ENCODE data around the gene RBM43. TPM values are rescaled to one million over a fixed set of nuclear protein-coding genes. Genes with fewer than 3 reads are reported as not detected.
"Not testable (repeated sequence)": the region's sequence is repeated elsewhere in the genome, so short reads cannot be mapped to it uniquely, and the experiment has no call there.

The RBM43 gene
- total RNA-seq (10 to 100 TPM in 7 of 9 donors, 1 to 10 TPM in 2; 7.9 to 22.5 (median 12.4) TPM), polyA plus RNA-seq (10 to 100 TPM in 1 of 3 donors, 1 to 10 TPM in 2; 5.0 to 38.7 (median 5.7) TPM)
- long read RNA-seq, donor 1, full-length matches to known transcripts: 4 of 4 reads
- long read RNA-seq, donor 1, partial matches to known transcripts: 0 of 4 reads
- long read RNA-seq, donor 1, other reads (novel, unspliced or antisense): 0 of 4 reads
- long read RNA-seq, donor 2, full-length matches to known transcripts: 1 of 1 reads
- long read RNA-seq, donor 2, partial matches to known transcripts: 0 of 1 reads
- long read RNA-seq, donor 2, other reads (novel, unspliced or antisense): 0 of 1 reads
- long read RNA-seq, donor 3, full-length matches to known transcripts: 4 of 4 reads
- long read RNA-seq, donor 3, partial matches to known transcripts: 0 of 4 reads
- long read RNA-seq, donor 3, other reads (novel, unspliced or antisense): 0 of 4 reads
- long read RNA-seq, donor 4, full-length matches to known transcripts: 1 of 3 reads
- long read RNA-seq, donor 4, partial matches to known transcripts: 2 of 3 reads
- long read RNA-seq, donor 4, other reads (novel, unspliced or antisense): 0 of 3 reads
- long read RNA-seq, donor 5, full-length matches to known transcripts: 3 of 6 reads
- long read RNA-seq, donor 5, partial matches to known transcripts: 1 of 6 reads
- long read RNA-seq, donor 5, other reads (novel, unspliced or antisense): 2 of 6 reads
- long read RNA-seq, donor 6, full-length matches to known transcripts: 3 of 5 reads
- long read RNA-seq, donor 6, partial matches to known transcripts: 2 of 5 reads
- long read RNA-seq, donor 6, other reads (novel, unspliced or antisense): 0 of 5 reads
- long read RNA-seq, donor 7, full-length matches to known transcripts: 2 of 2 reads
- long read RNA-seq, donor 7, partial matches to known transcripts: 0 of 2 reads
- long read RNA-seq, donor 7, other reads (novel, unspliced or antisense): 0 of 2 reads
- long read RNA-seq, donor 8, full-length matches to known transcripts: 10 of 10 reads
- long read RNA-seq, donor 8, partial matches to known transcripts: 0 of 10 reads
- long read RNA-seq, donor 8, other reads (novel, unspliced or antisense): 0 of 10 reads
- long read RNA-seq, donor 9, full-length matches to known transcripts: 5 of 5 reads
- long read RNA-seq, donor 9, partial matches to known transcripts: 0 of 5 reads
- long read RNA-seq, donor 9, other reads (novel, unspliced or antisense): 0 of 5 reads
- long read RNA-seq, donor 10, full-length matches to known transcripts: 1 of 1 reads
- long read RNA-seq, donor 10, partial matches to known transcripts: 0 of 1 reads
- long read RNA-seq, donor 10, other reads (novel, unspliced or antisense): 0 of 1 reads

- peak; percentile 85 to 96 (median 95) for DNase-seq
- Histone ChIP-seq H3K4me3 (peak within 1 kb of the TSS; percentile 30 to 77 (median 72)), H3K4me1 (replicated peaks in 1 of 2) (peaks cover 7 to 27% of the 10 kb centered on the region in 2 donors), H3K27me3 (no peaks in the 10 kb centered on the region), H3K36me3 (replicated peaks in 1 of 2) (no peaks in the 10 kb centered on the region), H3K27ac (peak within 1 kb of the TSS; percentile 85 to 99 (median 98)), H3K9me3 (replicated peaks in 1 of 3) (no peaks in the 10 kb centered on the region)
- TF ChIP-seq POLR2A (IDR thresholded peaks at IDR 0.05) (peak; percentile 37 to 84), CTCF (IDR thresholded peaks at IDR 0.05) (no peak)
- intact Hi-C loops (cut with DNase I): loop anchor here in 1 of 2 donors (10.0 kb wide), 1 partner anchor 183 kb away; no protein-coding TSS in a partner anchor
- WGBS, 4 donors: 0 to 2% (median 1%) methylated on average over 21 to 61 of the region's 61 CpGs
Observed at GRCh38 chr2:151261231-151261976, at the start of gene RBM43. Gene RBM43 (minus strand): TSS chr2:151261863. CDS start chr2:151261727, 136 bp downstream.

DNA sequence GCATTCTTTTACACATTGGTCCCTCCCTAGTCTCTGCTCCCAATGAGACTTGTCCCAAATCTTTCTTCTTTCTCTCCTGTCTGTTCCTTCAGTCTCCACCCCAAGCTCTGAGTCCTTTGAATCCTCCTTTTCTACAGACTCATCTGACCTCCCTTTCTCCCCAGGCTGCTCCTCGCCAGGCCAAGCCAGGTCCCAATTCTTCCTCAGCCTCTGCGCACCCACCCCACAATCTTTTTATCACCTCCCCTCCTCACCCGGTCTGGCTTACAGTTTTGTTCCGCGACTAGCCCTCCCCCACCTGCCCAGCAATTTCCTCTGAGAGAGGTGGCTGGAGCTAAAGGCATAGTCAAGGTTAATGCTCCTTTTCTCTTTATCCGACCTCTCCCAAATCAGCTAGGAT, 48.6 kb upstream of the RBM43 start:
- H3K27me3 ChIP-seq; DNase-seq; H3K4me1 ChIP-seq (replicated peaks in 1 of 2); H3K36me3 ChIP-seq (replicated peaks in 1 of 2); H3K9me3 ChIP-seq (replicated peaks in 1 of 3); H3K4me3 ChIP-seq; intact Hi-C loops (cut with DNase I); H3K27ac ChIP-seq: not testable (repeated sequence)
- WGBS, 4 donors: 81 to 87% (median 87%) methylated on average over 6 of the region's 6 CpGs

DNA sequence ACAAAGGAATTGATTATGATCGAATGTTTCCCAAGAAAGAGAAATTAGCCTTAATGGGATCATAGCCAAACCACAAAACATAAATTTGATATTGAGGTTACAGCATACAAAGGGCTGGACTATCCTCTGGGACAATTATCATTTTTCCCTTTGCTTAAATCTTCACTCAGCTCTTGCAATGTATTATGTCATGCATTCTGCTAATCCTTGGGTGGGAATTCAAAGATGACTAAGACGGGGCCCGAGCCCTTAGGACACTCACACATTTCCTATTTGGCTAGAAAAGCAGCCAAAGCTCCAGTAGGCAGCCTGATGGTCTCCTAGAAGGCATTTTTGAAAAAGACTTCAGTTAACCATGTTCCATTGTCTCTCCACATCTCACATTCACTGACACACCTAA, 45.0 kb upstream of the RBM43 start:
- WGBS, 4 donors: 60 to 72% (median 64%) methylated on average over 3 of the region's 3 CpGs
- no peaks in the 10 kb centered on the region for H3K9me3 ChIP-seq (replicated peaks in 1 of 3)
- no peaks in the 10 kb centered on the region for H3K27me3 ChIP-seq
- no peaks in the 10 kb centered on the region for H3K4me1 ChIP-seq (replicated peaks in 1 of 2)
- no peak for TF ChIP-seq POLR2A (IDR thresholded peaks at IDR 0.05)
- TF ChIP-seq CTCF (IDR thresholded peaks at IDR 0.05): no peak
- no peak overlapping the region for H3K4me3 ChIP-seq
- H3K36me3 ChIP-seq (replicated peaks in 1 of 2): no peaks in the 10 kb centered on the region
- H3K27ac ChIP-seq: no peak overlapping the region
- intact Hi-C loops (cut with DNase I): no loop called here
- DNase-seq: no peak

GRCh38 chr2:151305129-151305691, 43.5 kb upstream of the RBM43 start:
- DNase-seq: no peak
- Histone ChIP-seq H3K4me3 (no peak overlapping the region), H3K9me3 (replicated peaks in 1 of 3) (no peaks in the 10 kb centered on the region), H3K4me1 (replicated peaks in 1 of 2) (no peaks in the 10 kb centered on the region), H3K27me3 (no peaks in the 10 kb centered on the region), H3K36me3 (replicated peaks in 1 of 2) (no peaks in the 10 kb centered on the region), H3K27ac (no peak overlapping the region)
- intact Hi-C loops (cut with DNase I): no loop called here
- TF ChIP-seq POLR2A (IDR thresholded peaks at IDR 0.05) (no peak), CTCF (IDR thresholded peaks at IDR 0.05) (no peak)

Data from adrenal gland (tissue), 19 donors.